ENCODE results near the gene ADAM8.
"Not testable (repeated sequence)": the region's sequence is repeated elsewhere in the genome, so short reads cannot be mapped to it uniquely, and the experiment has no call there.

ADAM8 gene

GRCh38 chr10:133270204-133270603 lies 6.5 kb downstream of the ADAM8 start:
- no peak for DNase-seq (ENCODE audit: extremely low read depth in 1 of 2, low read depth in 1 of 2)

- DNase-seq (ENCODE audit: extremely low read depth in 1 of 2, low read depth in 1 of 2): no peak
Measured at GRCh38 chr10:133269367-133269766, 7.3 kb downstream of the ADAM8 start.

- DNase-seq (ENCODE audit: extremely low read depth in 1 of 2, low read depth in 1 of 2): no peak
Measured at GRCh38 chr10:133268532-133268931, 8.1 kb downstream of the ADAM8 start.

- no peak for DNase-seq (ENCODE audit: extremely low read depth in 1 of 2, low read depth in 1 of 2)
Measured at GRCh38 chr10:133267829-133268228, 8.8 kb downstream of the ADAM8 start.

- DNase-seq (ENCODE audit: extremely low read depth in 1 of 2, low read depth in 1 of 2): no peak
Measured at GRCh38 chr10:133267293-133267692, 9.4 kb downstream of the ADAM8 start.

- no peak for DNase-seq (ENCODE audit: extremely low read depth in 1 of 2, low read depth in 1 of 2)
Measured at GRCh38 chr10:133266056-133266795, 10.4 kb downstream of the ADAM8 start.

GRCh38 chr10:133265052-133265451 lies 11.6 kb downstream of the ADAM8 start:
- DNase-seq (ENCODE audit: extremely low read depth in 1 of 2, low read depth in 1 of 2): not testable (repeated sequence)

GRCh38 chr10:133264461-133264860 lies 12.2 kb downstream of the ADAM8 start:
- no peak for DNase-seq (ENCODE audit: extremely low read depth in 1 of 2, low read depth in 1 of 2)

GRCh38 chr10:133263674-133264073 lies 13.0 kb downstream of the ADAM8 start:
- DNase-seq (ENCODE audit: extremely low read depth in 1 of 2, low read depth in 1 of 2): no peak

- no peak for DNase-seq (ENCODE audit: extremely low read depth in 1 of 2, low read depth in 1 of 2)
Measured at GRCh38 chr10:133262696-133263095, 14.0 kb downstream of the ADAM8 start.

- DNase-seq (ENCODE audit: extremely low read depth in 1 of 2, low read depth in 1 of 2): peak in 1 of 2 donors; percentile 68
Measured at GRCh38 chr10:133261726-133262325, 14.8 kb downstream of the ADAM8 start.

- peak in 1 of 2 donors; percentile 75 for DNase-seq (ENCODE audit: extremely low read depth in 1 of 2, low read depth in 1 of 2)
Measured at GRCh38 chr10:133260895-133261725, 15.6 kb downstream of the ADAM8 start.

GRCh38 chr10:133259602-133259989 lies 17.1 kb downstream of the ADAM8 start:
- DNase-seq (ENCODE audit: extremely low read depth in 1 of 2, low read depth in 1 of 2): no peak

GRCh38 chr10:133258818-133259601 lies 17.7 kb downstream of the ADAM8 start:
- peak; percentile 83 to 98 for DNase-seq (ENCODE audit: extremely low read depth in 1 of 2, low read depth in 1 of 2)

GRCh38 chr10:133258066-133258817 lies 18.4 kb downstream of the ADAM8 start:
- peak in 1 of 2 donors; percentile 49 for DNase-seq (ENCODE audit: extremely low read depth in 1 of 2, low read depth in 1 of 2)

- no peak for DNase-seq (ENCODE audit: extremely low read depth in 1 of 2, low read depth in 1 of 2)
Measured at GRCh38 chr10:133257489-133258065, 19.1 kb downstream of the ADAM8 start.

GRCh38 chr10:133255323-133255722 lies 21.3 kb downstream of the ADAM8 start:
- no peak for DNase-seq (ENCODE audit: extremely low read depth in 1 of 2, low read depth in 1 of 2)

GRCh38 chr10:133254421-133255120 lies 22.1 kb downstream of the ADAM8 start:
- no peak for DNase-seq (ENCODE audit: extremely low read depth in 1 of 2, low read depth in 1 of 2)

GRCh38 chr10:133253361-133253955 lies 23.2 kb downstream of the ADAM8 start:
- DNase-seq (ENCODE audit: extremely low read depth in 1 of 2, low read depth in 1 of 2): no peak

All from stimulated activated CD8-positive, alpha-beta memory T cell treated with anti-CD3 and anti-CD28 coated beads, Interleukin-7, amount 100 ng/mL, for 48 hours (primary cell).